GM12875 (cell line): ENCODE measurements around the gene DDTL.
"Not testable (repeated sequence)": the region's sequence is repeated elsewhere in the genome, so short reads cannot be mapped to it uniquely, and the experiment has no call there.

Source experiments
- H3K4me3 ChIP-seq: one replicate; pipeline ENCODE4 v1.5.1; 2011; ENCODE audit warnings: low read depth, low read length, control low read depth
- CTCF ChIP-seq: IDR thresholded peaks from 2 replicates; pipeline ENCODE4 v1.5.1; 2011; ENCODE audit warnings: low read depth, mild to moderate bottlenecking, control low read depth, inconsistent platforms, low read length, moderate library complexity, borderline replicate concordance; ENCODE audit not compliant: insufficient read depth

The DDTL gene

GRCh38 chr22:23966568-23966967 is at the start of gene DDTL:
DDTL (plus strand) TSS chr22:23966888; CDS start chr22:23966915, 27 bp downstream.
- H3K4me3 ChIP-seq: not testable (repeated sequence)

DNA sequence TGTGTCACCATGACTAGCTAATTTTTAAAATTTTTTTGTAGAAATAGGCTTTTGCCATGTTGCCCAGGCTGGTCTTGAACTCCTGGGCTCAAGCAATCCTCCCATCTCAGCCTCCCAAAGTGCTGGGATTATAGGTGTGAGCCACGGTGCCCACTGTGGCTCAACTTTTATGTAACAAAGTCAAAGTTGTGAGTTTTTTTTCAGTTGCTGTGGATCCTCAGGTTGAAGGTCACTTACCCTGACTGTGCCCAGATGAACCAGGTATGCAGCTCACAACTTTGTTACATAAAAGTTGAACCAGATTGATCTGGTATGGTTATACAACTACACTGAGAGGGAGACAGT is 46.4 kb upstream of the DDTL start:
- H3K4me3 ChIP-seq: not testable (repeated sequence)

DNA sequence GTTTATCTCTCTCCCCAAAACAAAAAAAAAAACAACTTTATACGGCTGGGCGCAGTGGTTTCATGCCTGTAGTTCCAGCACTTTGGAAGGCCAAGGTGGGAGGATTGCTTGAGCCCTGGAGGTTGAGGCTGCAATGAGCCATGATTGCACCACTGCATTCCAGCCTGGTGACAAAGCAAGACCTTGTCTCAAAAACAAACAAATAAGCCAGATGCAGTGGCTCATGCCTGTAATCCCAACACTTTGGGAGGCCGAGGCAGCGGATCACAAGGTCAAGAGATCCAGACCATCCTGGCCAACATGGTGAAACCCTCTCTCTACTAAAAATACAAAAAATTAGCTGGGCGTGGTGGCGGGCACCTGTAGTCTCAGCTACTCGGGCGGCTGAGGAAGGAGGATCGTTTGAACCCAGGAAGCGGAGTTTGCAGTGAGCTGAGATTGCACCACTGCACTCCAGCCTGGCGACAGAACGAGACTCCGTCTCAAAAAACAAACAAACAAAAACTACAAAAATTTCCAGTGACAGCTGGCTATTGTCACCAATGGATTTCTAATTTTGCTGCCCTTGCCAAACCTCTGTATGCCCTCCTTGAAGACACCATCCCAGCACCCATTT is 45.0 kb upstream of the DDTL start:
- H3K4me3 ChIP-seq: not testable (repeated sequence)

DNA sequence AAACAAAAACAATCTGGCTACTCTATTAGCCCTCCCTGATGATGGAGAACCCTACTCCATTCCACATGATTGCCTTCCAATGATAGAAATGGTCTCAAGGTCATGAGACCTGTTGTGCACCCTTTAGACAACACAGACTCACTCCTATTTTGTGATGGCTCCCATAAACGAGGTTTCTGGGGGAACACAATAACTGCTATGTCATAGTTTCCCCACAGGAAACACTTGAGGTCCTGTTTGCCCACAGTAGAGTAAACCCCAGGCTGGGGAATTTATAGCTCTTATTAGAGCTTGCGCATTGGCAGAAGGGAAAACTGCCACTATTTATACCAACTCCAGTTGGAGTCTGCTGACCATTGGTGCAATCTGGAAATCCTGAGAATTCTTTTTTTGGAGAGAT is 43.8 kb upstream of the DDTL start:
- no peak overlapping the region for H3K4me3 ChIP-seq
- TF ChIP-seq CTCF: no peak

DNA sequence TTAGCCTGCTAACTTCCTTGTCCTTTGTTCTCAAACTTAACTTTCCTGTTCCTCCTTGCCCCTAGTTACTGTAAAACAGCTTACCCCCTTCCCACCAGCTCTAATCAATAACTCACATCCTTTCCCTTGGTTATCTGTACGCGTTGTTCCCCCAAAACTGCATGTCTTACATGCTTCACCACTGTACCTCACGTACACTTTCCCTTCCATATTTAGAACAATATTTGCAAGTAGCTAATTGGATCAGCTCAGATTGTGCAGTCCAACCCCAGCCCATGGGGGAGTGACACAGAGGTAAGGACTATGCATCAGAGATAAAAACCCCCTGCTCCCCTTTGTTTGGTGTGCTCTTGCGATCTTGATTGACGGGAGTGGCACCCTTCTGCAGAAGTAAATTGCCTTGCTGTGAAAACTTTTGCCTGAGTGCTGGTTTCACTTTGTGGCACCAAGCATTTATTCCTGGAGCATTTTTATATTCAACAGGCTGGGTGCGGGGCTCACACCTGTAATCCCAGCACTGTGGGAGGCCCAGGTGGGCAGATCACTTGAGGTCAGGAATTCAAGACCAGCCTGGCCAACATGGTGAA is 41.6 kb upstream of the DDTL start:
- no peak overlapping the region for H3K4me3 ChIP-seq
- no peak for TF ChIP-seq CTCF

- no peak for TF ChIP-seq CTCF
- no peak overlapping the region for H3K4me3 ChIP-seq
Observed at GRCh38 chr22:23926561-23926960, 40.1 kb upstream of the DDTL start.

GRCh38 chr22:23938328-23939016 is 28.2 kb upstream of the DDTL start:
- no peak overlapping the region for H3K4me3 ChIP-seq
- no peak for TF ChIP-seq CTCF

DNA sequence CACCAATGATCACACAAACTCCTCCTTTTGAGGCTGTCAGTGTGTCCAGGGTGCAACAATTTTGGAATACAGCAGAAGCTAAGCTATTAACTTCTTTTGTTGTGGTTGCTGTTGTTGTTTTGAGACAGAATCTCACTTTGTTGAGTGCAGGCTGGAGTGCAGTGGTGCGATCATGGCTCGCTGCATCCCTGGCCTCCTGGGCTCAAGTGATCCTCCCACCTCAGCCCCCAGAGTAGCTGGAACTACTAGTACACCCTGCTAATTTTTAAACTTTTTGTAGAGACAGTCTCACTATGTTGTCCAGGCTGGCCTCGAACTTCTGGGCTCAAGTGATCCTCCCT is 27.7 kb upstream of the DDTL start:
- TF ChIP-seq CTCF: no peak
- no peak overlapping the region for H3K4me3 ChIP-seq

GRCh38 chr22:23940166-23940565 is 26.5 kb upstream of the DDTL start:
- not testable (repeated sequence) for H3K4me3 ChIP-seq

GRCh38 chr22:23947391-23947790 is 19.3 kb upstream of the DDTL start:
- not testable (repeated sequence) for H3K4me3 ChIP-seq

- H3K4me3 ChIP-seq: not testable (repeated sequence)
Observed at GRCh38 chr22:23949764-23950163, 16.9 kb upstream of the DDTL start.

DNA sequence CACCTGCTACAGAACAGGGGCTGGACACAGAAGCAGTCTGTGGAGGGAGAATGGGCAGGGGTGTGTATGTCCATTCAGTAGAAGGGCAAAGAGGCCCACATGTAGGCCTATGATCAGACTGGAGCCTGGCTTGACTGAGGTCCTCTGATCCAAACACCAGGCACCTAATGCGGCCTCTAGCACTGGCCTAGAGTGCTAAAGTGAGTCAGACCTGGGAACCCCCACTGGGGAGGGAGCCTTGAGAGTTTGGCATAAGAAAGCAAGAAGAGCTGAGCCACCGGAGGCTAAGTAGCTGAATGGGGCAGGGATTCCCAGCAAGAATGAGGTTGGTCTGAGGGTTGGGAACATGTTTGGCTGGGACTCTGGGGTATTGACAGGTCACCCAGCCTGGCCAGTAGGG is 15.3 kb upstream of the DDTL start:
- H3K4me3 ChIP-seq: not testable (repeated sequence)

DNA sequence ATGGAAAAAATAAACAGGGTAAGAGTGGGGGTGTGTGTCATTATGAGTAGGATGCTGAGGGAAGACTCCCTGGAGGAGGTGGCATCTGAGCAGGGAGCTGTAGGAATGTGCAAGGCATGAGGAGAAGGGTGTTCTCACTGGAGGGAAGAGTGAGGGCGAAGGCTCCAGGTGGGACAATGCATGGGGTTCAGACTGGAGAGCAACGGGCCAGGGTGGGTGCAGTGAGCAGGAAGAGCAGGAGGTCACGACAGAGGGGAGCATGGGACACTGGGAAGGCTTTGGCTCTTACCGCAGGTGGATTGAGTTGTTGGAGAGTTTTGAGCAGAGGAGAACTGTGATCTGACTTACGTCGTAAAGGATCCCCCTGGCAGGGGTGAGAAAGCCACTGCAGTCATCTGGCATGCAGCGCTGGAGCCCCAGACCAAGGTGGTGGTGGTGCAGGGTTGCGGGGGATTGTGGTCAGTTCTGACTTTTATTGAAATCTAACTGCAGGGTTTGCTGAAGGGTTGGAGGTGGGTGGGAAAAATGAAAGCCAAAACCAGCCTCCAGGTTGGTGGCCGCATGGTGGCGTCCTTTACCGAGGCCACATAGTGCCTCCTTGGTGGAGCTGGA is 13.8 kb upstream of the DDTL start:
- H3K4me3 ChIP-seq: not testable (repeated sequence)

GRCh38 chr22:23953485-23953884 is 13.2 kb upstream of the DDTL start:
- H3K4me3 ChIP-seq: not testable (repeated sequence)
